Hepatocyte (in vitro differentiated cells): Measurements from ENCODE around the gene CROCC2. TPM values are rescaled to one million over a fixed set of nuclear protein-coding genes. Genes with fewer than 3 reads are reported as not detected.

Source experiments
- DNase-seq: peaks from one replicate; pipeline ENCODE4 v3.0.0-alpha.2; 2016; ENCODE audit warnings: low spot score
- H2AFZ ChIP-seq: fragments of 200-600 bp; sonication (generic); 2 replicates; pipeline ENCODE4 v1.6.0; 2016; ENCODE audit warnings: antibody characterized with exemption, mild to moderate bottlenecking
- H3K27ac ChIP-seq: fragments of 200-600 bp; sonication (generic); 2 replicates; pipeline ENCODE4 v1.5.1; 2016; ENCODE audit warnings: mild to moderate bottlenecking
- H3K27me3 ChIP-seq: fragments of 200-600 bp; sonication (generic); 2 replicates; pipeline ENCODE4 v1.6.1; 2016
- H3K36me3 ChIP-seq: fragments of 200-600 bp; sonication (generic); replicated peaks from 2 replicates; pipeline ENCODE4 v1.5.1; 2016; ENCODE audit warnings: low read depth; ENCODE audit not compliant: insufficient read depth
- H3K4me1 ChIP-seq: fragments of 200-600 bp; sonication (generic); 2 replicates; pipeline ENCODE4 v1.5.1; 2016; ENCODE audit warnings: mild to moderate bottlenecking, moderate library complexity; ENCODE audit not compliant: insufficient read depth
- H3K4me2 ChIP-seq: fragments of 200-600 bp; sonication (generic); 2 replicates; pipeline ENCODE4 v1.6.0; 2016
- H3K4me3 ChIP-seq: fragments of 200-600 bp; sonication (generic); 2 replicates; pipeline ENCODE4 v1.5.1; 2016; ENCODE audit warnings: mild to moderate bottlenecking
- H3K79me2 ChIP-seq: fragments of 200-600 bp; sonication (generic); 2 replicates; pipeline ENCODE4 v1.6.0; 2017; ENCODE audit warnings: mild to moderate bottlenecking
- H3K9me2 ChIP-seq: fragments of 200-600 bp; sonication (generic); replicated peaks from 2 replicates; pipeline ENCODE4 v1.6.0; 2017; ENCODE audit warnings: mild to moderate bottlenecking; ENCODE audit not compliant: insufficient read depth
- H3K9me3 ChIP-seq: fragments of 200-600 bp; sonication (generic); 2 replicates; pipeline ENCODE4 v1.5.1; 2016; ENCODE audit warnings: low read depth, mild to moderate bottlenecking
- H4K20me1 ChIP-seq: fragments of 200-600 bp; sonication (generic); 2 replicates; pipeline ENCODE4 v1.6.0; 2016; ENCODE audit warnings: mild to moderate bottlenecking; ENCODE audit not compliant: insufficient read depth, poor library complexity, severe bottlenecking
- CTCF ChIP-seq: fragments of 200-600 bp; sonication (generic); IDR thresholded peaks from 2 replicates; pipeline ENCODE4 v1.5.1; 2016; ENCODE audit warnings: antibody characterized with exemption, mild to moderate bottlenecking; ENCODE audit not compliant: poor library complexity
- EZH2 ChIP-seq: fragments of 200-600 bp; sonication (generic); IDR thresholded peaks from 2 replicates; pipeline ENCODE4 v1.6.1; 2016; ENCODE audit warnings: antibody characterized with exemption, mild to moderate bottlenecking, borderline replicate concordance
- EZH2phosphoT487 ChIP-seq: fragments of 200-600 bp; sonication (generic); IDR thresholded peaks from one replicate; pipeline ENCODE4 v1.6.1; 2018; ENCODE audit warnings: antibody characterized with exemption, mild to moderate bottlenecking, low read depth, moderate library complexity; ENCODE audit not compliant: unreplicated experiment, severe bottlenecking
- WGBS: methylation state at CpG from one replicate; pipeline ENCODE4 v1.1.6; 2016; ENCODE audit warnings: low lambda C conversion rate; ENCODE audit errors: missing lambda C conversion rate; 5-methylcytosine and 5-hydroxymethylcytosine counted together
- polyA plus RNA-seq: library from polyadenylated mRNA; unstranded; fragments of >200 nt; fragmentation: Nextera tagmentation; extraction: Ambion mirVana; gene quantifications from 2 replicates; pipeline ENCODE4 v1.2.1, GENCODE V29; 2016
- total RNA-seq: library from RNA; depleted of rRNA; stranded (reverse); fragments of >200 nt; gene quantifications from 2 replicates; pipeline ENCODE4 v1.2.3, GENCODE V29; 2014

The CROCC2 gene
- total and polyA plus RNA-seq, 2 experiments from 2014 or later: 0.04 to 0.10 TPM

GRCh38 chr2:240893363-240893844, 12.7 kb upstream of the CROCC2 start:
- no peaks in the 10 kb centered on the region for H3K79me2 ChIP-seq
- no peak overlapping the region for H3K4me3 ChIP-seq
- no peaks in the 10 kb centered on the region for H3K27me3 ChIP-seq
- no peak overlapping the region for H2AFZ ChIP-seq
- H3K9me3 ChIP-seq: no peaks in the 10 kb centered on the region
- H3K4me1 ChIP-seq: peaks cover 35% of the 10 kb centered on the region
- H3K36me3 ChIP-seq: no peaks in the 10 kb centered on the region
- 44% methylated on average over 17 of the region's 17 CpGs for WGBS
- H3K27ac ChIP-seq: peak overlapping the region; percentile 39
- H3K4me2 ChIP-seq: peak overlapping the region; percentile 68
- DNase-seq: peak; percentile 91
- H4K20me1 ChIP-seq: no peaks in the 10 kb centered on the region
- no peaks in the 10 kb centered on the region for H3K9me2 ChIP-seq
- TF ChIP-seq CTCF (peak; percentile 25), EZH2phosphoT487 (no peak)

GRCh38 chr2:240894006-240894405, 12.1 kb upstream of the CROCC2 start:
- DNase-seq: no peak
- Histone ChIP-seq H2AFZ (no peak overlapping the region), H3K79me2 (no peaks in the 10 kb centered on the region), H3K27ac (peak overlapping the region; percentile 39), H3K4me1 (peaks cover 35% of the 10 kb centered on the region), H3K4me3 (no peak overlapping the region), H3K36me3 (no peaks in the 10 kb centered on the region), H3K4me2 (peak overlapping the region; percentile 68), H4K20me1 (no peaks in the 10 kb centered on the region), H3K27me3 (no peaks in the 10 kb centered on the region), H3K9me2 (no peaks in the 10 kb centered on the region), H3K9me3 (no peaks in the 10 kb centered on the region)
- TF ChIP-seq CTCF: no peak
- no peak for TF ChIP-seq EZH2
- no peak for TF ChIP-seq EZH2phosphoT487
- 63% methylated on average over 9 of the region's 9 CpGs for WGBS

GRCh38 chr2:240894836-240895558, 11.1 kb upstream of the CROCC2 start:
- Histone ChIP-seq H3K27me3 (no peaks in the 10 kb centered on the region), H3K79me2 (no peaks in the 10 kb centered on the region), H3K27ac (no peak overlapping the region), H3K36me3 (no peaks in the 10 kb centered on the region), H3K4me3 (no peak overlapping the region), H2AFZ (no peak overlapping the region), H4K20me1 (no peaks in the 10 kb centered on the region), H3K4me1 (peaks cover 33% of the 10 kb centered on the region), H3K4me2 (peak overlapping the region; percentile 68), H3K9me3 (no peaks in the 10 kb centered on the region), H3K9me2 (no peaks in the 10 kb centered on the region)
- no peak for DNase-seq
- TF ChIP-seq EZH2: no peak
- no peak for TF ChIP-seq CTCF
- TF ChIP-seq EZH2phosphoT487: no peak
- 93% methylated on average over 27 of the region's 28 CpGs for WGBS
